T-helper 1 cell (primary cell): ENCODE measurements around the gene CCL17.
"Not testable (repeated sequence)": the region's sequence is repeated elsewhere in the genome, so short reads cannot be mapped to it uniquely, and the experiment has no call there.

Source experiments
- DNase-seq, 5 donors: peaks; one replicate each; pipeline ENCODE4 v3.0.0-alpha.2; 2012 to 2020

The CCL17 gene

GRCh38 chr16:57435838-57436237, 31.3 kb downstream of the CCL17 start:
- DNase-seq = no peak

GRCh38 chr16:57439947-57440346, 35.4 kb downstream of the CCL17 start:
- not testable (repeated sequence) for DNase-seq

- DNase-seq = not testable (repeated sequence)
Observed at GRCh38 chr16:57440551-57440950, 36.0 kb downstream of the CCL17 start.

- no peak for DNase-seq
Observed at GRCh38 chr16:57444711-57445110, 40.1 kb downstream of the CCL17 start.

GRCh38 chr16:57445510-57445909, 40.9 kb downstream of the CCL17 start:
- no peak for DNase-seq

- peak in 2 of 5 donors; percentile 11 to 31 for DNase-seq
Observed at GRCh38 chr16:57446531-57447185, 42.1 kb downstream of the CCL17 start.

- DNase-seq = peak; percentile 84 to 96 (median 90)
Observed at GRCh38 chr16:57447186-57447962, 42.8 kb downstream of the CCL17 start, which contains the start of the genes CIAPIN1 and COQ9. Gene CIAPIN1, minus strand, starts transcription at chr16:57447385. Its CDS starts 6,457 bp downstream, at chr16:57440928. Gene COQ9, plus strand, starts transcription at chr16:57447479. Its CDS starts 27 bp downstream, at chr16:57447506.

GRCh38 chr16:57452021-57452420, 47.5 kb downstream of the CCL17 start:
- DNase-seq = no peak

- peak; percentile 81 to 92 (median 87) for DNase-seq
Observed at GRCh38 chr16:57462209-57462977, 57.8 kb downstream of the CCL17 start, which contains the start of gene POLR2C. Gene POLR2C, plus strand, starts transcription at chr16:57462679. Its CDS starts 46 bp downstream, at chr16:57462725.

- no peak for DNase-seq
Observed at GRCh38 chr16:57462978-57463362, 58.4 kb downstream of the CCL17 start.

- no peak for DNase-seq
Observed at GRCh38 chr16:57464523-57464922, 60.0 kb downstream of the CCL17 start.
